HG02798 (cell line): ENCODE results near the gene BMX.

Source experiments
- ATAC-seq: cut with Tn5 transposase; IDR thresholded peaks from one replicate; pipeline ENCODE4 v1.9.1; 2021; ENCODE audit warnings: mild to moderate bottlenecking; ENCODE audit not compliant: unreplicated experiment, poor library complexity

Gene BMX

DNA sequence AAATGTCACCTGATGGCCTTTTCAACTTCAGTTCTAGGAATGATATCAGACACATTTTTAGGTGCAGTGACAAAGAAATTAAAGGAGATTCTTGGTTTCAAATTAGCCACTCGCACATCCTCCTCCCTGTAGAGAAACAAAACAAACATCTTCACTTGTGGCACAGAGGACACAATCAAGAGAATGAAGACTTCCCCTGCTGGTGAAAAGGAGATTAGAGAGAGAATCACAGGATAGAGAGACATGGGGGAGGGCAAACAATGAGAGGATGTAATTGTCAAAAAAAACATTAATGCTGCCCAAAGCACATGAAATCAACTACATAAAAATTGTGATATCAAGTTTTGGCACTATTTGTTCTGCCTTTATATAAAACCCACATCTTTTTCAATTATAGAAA, 65.6 kb downstream of the BMX start:
- no peak for ATAC-seq

DNA sequence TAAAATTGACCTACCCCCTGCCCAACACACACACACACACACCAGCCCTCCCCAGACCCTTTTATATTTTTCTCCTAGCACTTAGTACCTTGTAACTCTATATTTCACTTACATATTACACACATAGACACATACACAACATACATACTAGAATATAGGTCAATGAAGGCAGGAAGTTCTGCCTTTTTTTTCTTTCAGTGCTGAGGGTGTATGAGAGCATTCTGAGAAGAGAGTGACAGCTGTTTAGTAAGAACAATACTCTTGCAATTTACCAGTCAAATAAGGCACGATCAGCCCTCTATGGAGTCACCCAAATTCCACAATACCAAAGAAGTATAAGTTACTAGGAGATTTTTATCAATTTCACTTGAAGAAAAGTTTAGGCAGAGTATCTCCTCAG, 66.7 kb downstream of the BMX start:
- no peak for ATAC-seq

- peak; percentile 62 for ATAC-seq
These were observed 67.4 kb downstream of the BMX start for GRCh38 chrX:15567886-15568616.

DNA sequence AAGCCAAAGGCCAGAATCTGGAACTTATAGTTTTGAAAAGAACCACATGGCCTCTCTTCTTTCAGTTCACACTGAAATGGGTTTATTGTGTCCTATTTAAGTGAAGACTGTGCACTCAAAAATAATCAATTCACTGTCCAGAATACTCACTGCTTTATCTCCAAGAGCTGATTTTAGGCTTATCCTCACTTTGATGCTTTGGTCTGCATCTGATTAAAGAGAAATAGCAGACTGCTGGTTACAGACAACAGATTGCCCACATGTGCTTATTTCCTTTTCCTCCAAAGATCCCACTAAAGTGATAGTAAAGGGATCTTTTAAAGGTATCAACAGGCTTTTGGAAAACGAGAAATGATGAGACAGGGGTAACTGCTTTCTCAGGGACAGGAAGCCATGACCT, 69.5 kb downstream of the BMX start:
- no peak for ATAC-seq

GRCh38 chrX:15574017-15574416, 73.4 kb downstream of the BMX start:
- ATAC-seq, result no peak

- no peak for ATAC-seq
These were observed 75.4 kb downstream of the BMX start for GRCh38 chrX:15576019-15576418.

- no peak for ATAC-seq
These were observed 79.5 kb downstream of the BMX start for GRCh38 chrX:15579778-15580747.

DNA sequence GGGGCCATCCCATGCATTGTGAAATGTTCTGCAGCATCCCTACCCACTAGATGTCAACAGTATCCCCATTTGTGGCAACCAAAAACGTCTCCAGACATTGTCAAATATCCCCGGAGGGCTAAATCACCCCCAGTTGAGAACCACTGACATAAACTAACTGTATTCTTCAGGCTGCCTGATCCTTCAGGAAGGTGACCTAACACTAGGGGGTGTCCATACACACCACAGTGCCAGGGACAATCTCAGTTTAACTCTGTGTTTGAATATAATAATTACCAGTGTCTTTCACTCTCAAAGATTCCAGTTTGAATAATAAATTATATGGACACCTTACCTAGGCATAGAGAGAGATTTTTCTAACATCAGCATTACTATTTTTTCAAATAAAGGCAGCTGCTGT, 93.8 kb downstream of the BMX start:
- ATAC-seq, result no peak

DNA sequence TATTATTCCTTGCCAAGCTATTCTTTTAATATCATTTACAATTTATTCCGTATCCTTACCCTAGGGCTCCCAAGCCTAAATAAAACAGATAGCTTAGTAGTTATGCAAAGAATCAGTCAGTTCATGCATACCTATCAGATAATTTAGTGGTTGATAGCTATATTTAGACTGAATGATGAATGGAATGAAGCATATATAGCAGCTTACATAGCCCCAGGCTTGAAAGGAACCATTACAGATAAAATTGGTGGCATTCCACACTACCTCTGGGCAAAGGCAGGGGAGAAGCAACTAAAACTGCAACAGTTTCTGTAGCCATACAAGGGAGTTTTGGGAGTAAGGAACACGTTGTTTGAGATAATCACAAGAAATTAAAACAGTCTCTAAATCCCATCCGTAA, 97.4 kb downstream of the BMX start:
- no peak for ATAC-seq

DNA sequence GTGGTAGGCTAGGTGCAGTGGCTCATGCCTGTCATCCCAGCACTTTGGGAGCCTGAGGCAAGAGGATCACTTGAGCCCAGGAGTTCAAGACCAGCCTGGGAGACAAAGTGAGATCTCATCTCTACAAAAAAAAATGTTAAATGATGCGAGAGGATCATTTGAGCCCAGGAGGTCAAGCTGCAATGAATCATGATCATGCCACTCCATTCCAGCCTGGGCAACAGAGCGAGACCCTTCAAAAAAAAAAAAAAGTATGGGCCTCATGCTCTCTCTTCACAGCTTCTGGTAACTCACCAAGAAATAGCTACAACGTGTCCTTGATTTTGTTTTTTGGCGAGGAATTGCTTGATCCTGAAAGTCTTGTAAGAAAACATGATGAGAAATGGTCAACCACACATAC, 98.9 kb downstream of the BMX start:
- ATAC-seq, result no peak

DNA sequence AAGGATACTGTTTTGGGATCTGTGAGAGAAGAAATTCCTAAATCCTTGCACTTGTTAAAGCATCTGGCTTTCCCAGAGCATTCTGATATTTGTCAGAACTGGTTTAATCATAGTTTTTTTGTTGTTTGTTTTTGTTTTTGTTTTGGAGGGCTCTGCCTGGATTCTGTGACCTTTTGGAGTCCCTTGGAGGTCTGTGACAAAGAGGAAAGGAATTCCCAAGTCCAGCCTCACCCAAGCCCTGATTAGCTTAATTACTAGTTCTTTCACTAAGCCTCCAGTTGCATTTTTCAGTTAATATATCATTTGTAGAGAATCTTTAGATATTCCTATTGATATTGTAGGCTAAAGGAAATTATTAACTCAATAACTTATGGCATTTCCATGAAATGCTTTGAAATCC, 99.4 kb downstream of the BMX start:
- ATAC-seq, result no peak

DNA sequence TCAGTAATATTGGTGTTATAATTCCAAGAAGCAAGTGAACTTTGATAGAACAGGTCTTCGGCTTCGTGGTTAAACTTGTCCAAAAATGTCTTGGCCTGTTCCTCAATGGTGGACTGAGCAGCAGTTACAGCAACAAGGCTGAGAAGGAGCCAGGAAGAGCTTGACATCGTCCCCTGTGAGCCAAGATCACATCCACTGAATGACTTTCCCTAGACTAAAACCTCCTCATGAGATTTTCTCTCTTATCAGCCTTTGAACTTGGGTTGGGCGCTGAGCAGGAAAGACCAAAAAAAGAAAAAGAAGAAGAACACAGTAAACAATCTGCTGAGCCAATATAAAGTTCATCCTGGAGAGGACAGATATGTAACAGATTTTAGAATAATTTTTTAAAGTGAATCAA, 100.1 kb downstream of the BMX start, which contains the start of gene ACE2:
TSS of gene ACE2 (minus strand) at position 216 of the 400 bp plus-strand sequence. CDS start at position 167, 49 bp downstream.
- no peak for ATAC-seq

DNA sequence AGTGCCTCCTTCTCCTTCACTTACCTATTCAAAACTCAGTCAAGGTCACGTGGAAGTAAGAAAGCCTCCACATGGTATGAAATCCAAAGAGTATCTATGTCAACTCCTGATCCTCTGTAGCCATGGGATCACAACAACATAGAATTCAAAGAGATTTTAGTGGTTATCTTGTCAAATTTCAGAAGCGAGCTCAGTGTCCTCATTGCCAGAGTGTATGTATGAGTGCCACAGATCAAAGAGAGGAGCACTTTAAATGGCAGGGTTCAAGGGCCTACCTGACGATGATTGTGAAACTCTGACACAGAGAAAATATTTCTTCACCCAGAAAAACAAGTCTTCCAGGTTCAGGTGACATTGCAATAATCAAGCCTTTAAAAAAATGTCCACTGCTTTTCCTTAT, 101.3 kb downstream of the BMX start:
- no peak for ATAC-seq

DNA sequence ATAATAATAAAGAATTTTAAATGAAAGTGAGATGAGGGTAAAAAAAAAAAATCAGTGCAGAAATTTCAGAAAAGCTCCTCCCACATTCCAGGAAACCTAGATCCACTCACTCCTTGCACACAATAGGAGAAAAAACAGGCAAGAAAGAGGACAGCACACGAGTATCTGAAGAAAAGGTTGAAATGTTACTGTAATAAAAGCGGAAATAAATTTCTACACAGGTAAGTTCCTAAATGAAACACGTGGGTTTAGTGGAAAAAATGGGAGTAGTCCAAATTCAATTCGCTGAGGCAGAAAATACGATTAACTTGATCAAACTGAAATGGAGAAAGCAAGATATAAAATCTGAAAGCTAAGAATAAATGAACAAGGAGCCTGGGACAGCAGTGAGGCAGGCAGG, 102.2 kb downstream of the BMX start:
- no peak for ATAC-seq

DNA sequence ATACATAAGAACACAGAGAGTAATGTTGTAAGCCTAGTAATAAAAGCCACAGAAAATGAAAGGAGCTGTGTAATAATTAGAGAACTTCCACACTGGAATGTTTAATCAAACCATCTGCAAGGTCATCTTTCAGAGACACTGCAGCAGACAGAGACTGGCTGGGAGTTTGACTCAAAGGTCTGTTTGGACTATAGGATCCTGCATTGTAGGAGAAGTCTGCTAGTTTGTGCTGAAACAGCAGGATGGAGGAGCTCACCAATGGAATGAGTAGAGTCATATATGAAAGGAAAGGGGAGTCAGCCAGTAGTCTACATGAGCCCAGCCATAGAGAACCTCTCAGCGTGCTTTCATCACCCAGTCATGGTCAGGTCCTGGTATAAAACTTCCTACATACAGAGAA, 104.6 kb downstream of the BMX start:
- no peak for ATAC-seq
